ENCODE results near the gene POF1B. TPM values are rescaled to one million over a fixed set of nuclear protein-coding genes. Genes with fewer than 3 reads are reported as not detected.

The POF1B gene
- total and polyA plus RNA-seq, 2 of the 4 experiments (the other 2 are of a cell fraction) = not detected

DNA sequence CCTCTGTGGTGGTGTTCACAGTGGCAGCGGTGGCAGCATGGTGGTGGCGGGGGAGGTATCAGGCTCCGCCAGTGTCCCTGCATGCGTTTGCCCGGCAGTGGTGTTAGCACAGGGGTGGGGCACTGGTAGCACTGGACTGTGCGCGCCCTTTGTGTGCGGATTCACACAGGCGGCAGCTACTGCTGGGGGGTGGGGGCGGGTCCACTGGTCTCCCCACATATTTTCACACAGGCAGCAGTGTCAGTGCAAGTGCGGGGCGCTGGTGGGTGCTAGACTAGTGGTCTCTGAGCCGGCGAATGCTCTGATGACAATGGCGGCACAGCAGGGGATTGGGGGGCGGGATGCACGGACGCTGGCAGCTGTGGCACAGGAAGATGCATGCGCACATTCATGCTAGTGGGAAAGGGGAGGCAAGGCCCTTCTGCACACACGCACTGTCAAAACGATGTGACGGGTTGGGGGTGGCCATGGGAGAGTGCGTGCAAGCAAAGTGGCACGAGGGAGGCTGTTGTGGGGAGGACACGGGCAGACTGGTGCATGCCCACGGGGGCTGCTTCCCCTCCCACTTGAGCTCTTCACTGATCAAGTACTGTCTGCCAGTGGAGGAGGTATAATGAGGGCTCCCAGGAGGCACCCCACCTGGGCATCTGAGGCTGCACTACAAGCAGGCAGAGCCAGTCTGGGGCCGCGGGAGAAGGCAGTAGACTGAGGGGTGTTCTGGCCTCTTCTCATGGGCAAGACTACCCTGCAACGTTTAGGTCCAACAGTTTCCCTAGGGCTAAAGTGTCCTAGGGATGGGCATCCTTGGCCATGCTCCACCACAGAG, 53.0 kb downstream of the POF1B start:
- intact Hi-C loops (cut with micrococcal nuclease) = no loop called here

More for the DNA sequence above, 53.0 kb downstream of the POF1B start:
- Histone ChIP-seq H3K9me3 (ENCODE audit: control insufficient read depth, insufficient read depth, low read length) (no peaks in the 10 kb centered on the region), H2BK20ac (ENCODE audit: low read depth, low read length) (no peak overlapping the region), H3K4me2 (ENCODE audit: low read depth, low read length) (no peak overlapping the region), H3K4me1 (ENCODE audit: control insufficient read depth, insufficient read depth, low read length) (no peaks in the 10 kb centered on the region), H3K23ac (ENCODE audit: low read depth, low read length) (no peak overlapping the region), H4K8ac (ENCODE audit: low read depth in 2 of 2, low read length in 2 of 2) (no peak overlapping the region), H3K79me1 (ENCODE audit: low read depth in 1 of 2, low read length in 2 of 2) (no peaks in the 10 kb centered on the region), H3K18ac (ENCODE audit: low read depth, low read length) (no peak overlapping the region), H3K4ac (ENCODE audit: low read depth, low read length) (no peak overlapping the region), H4K91ac (ENCODE audit: insufficient read depth, low read depth, low read length) (no peak overlapping the region), H3K4me3 (ENCODE audit: insufficient read depth, low read depth, low read length) (no peak overlapping the region), H3K9me1 (ENCODE audit: insufficient read depth, low read length) (no peaks in the 10 kb centered on the region), H3K27me3 (ENCODE audit: control insufficient read depth, insufficient read depth, low read length) (no peaks in the 10 kb centered on the region), H3K27ac (ENCODE audit: insufficient read depth, low read length) (no peak overlapping the region), H3K36me3 (ENCODE audit: control insufficient read depth, insufficient read depth, low read length) (no peaks in the 10 kb centered on the region), H2AK9ac (replicated peaks; ENCODE audit: low read depth, low read length, poor library complexity) (no peak overlapping the region), H2BK15ac (ENCODE audit: low read depth, low read length) (no peak overlapping the region), H2AK5ac (ENCODE audit: low read depth, low read length) (no peak overlapping the region), H2BK5ac (ENCODE audit: low read depth, low read length, poor library complexity, severe bottlenecking) (no peak overlapping the region), H3K56ac (ENCODE audit: extremely low read depth, insufficient read depth, low read length) (no peak overlapping the region), H3K14ac (replicated peaks; ENCODE audit: low read depth, low read length) (no peak overlapping the region), H2AFZ (replicated peaks; ENCODE audit: low read length, poor library complexity) (no peak overlapping the region), H3K9ac (ENCODE audit: low read depth, low read length) (no peak overlapping the region), H2BK120ac (ENCODE audit: low read depth, low read length) (no peak overlapping the region), H4K20me1 (ENCODE audit: insufficient read depth, low read length) (no peaks in the 10 kb centered on the region), H4K5ac (ENCODE audit: low read depth, low read length) (no peak overlapping the region)
- TF ChIP-seq CHD1 (IDR thresholded peaks at IDR 0.05; ENCODE audit: low read depth, low read length) (no peak), SMC3 (IDR thresholded peaks at IDR 0.05; ENCODE audit: low read depth, low read length) (no peak), CEBPB (IDR thresholded peaks at IDR 0.05; ENCODE audit: low read depth, low read length) (no peak), NFE2L2 (IDR thresholded peaks at IDR 0.05; ENCODE audit: low read depth, low read length) (no peak), MXI1 (IDR thresholded peaks at IDR 0.05; ENCODE audit: borderline replicate concordance, low read depth, low read length) (no peak), RAD21 (IDR thresholded peaks at IDR 0.05; ENCODE audit: low read length) (no peak), RFX5 (IDR thresholded peaks at IDR 0.05; ENCODE audit: low read depth, low read length) (no peak), MAFK (IDR thresholded peaks at IDR 0.05; ENCODE audit: low read depth, low read length) (no peak), POLR2A (IDR thresholded peaks at IDR 0.05; ENCODE audit: low read depth, low read length) (no peak), FOS (IDR thresholded peaks at IDR 0.05; ENCODE audit: low read depth, low read length) (no peak), BHLHE40 (IDR thresholded peaks at IDR 0.05; ENCODE audit: low read depth, low read length) (no peak)
- TF ChIP-seq, protein P1, sequence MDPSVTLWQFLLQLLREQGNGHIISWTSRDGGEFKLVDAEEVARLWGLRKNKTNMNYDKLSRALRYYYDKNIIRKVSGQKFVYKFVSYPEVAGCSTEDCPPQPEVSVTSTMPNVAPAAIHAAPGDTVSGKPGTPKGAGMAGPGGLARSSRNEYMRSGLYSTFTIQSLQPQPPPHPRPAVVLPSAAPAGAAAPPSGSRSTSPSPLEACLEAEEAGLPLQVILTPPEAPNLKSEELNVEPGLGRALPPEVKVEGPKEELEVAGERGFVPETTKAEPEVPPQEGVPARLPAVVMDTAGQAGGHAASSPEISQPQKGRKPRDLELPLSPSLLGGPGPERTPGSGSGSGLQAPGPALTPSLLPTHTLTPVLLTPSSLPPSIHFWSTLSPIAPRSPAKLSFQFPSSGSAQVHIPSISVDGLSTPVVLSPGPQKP (IDR thresholded peaks at IDR 0.05; ENCODE audit: borderline replicate concordance, low read depth, low read length) = no peak
- TF ChIP-seq, protein P2, sequence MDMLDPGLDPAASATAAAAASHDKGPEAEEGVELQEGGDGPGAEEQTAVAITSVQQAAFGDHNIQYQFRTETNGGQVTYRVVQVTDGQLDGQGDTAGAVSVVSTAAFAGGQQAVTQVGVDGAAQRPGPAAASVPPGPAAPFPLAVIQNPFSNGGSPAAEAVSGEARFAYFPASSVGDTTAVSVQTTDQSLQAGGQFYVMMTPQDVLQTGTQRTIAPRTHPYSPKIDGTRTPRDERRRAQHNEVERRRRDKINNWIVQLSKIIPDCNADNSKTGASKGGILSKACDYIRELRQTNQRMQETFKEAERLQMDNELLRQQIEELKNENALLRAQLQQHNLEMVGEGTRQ (IDR thresholded peaks at IDR 0.05; ENCODE audit: low read depth, low read length) = no peak
- TF ChIP-seq, protein P3, sequence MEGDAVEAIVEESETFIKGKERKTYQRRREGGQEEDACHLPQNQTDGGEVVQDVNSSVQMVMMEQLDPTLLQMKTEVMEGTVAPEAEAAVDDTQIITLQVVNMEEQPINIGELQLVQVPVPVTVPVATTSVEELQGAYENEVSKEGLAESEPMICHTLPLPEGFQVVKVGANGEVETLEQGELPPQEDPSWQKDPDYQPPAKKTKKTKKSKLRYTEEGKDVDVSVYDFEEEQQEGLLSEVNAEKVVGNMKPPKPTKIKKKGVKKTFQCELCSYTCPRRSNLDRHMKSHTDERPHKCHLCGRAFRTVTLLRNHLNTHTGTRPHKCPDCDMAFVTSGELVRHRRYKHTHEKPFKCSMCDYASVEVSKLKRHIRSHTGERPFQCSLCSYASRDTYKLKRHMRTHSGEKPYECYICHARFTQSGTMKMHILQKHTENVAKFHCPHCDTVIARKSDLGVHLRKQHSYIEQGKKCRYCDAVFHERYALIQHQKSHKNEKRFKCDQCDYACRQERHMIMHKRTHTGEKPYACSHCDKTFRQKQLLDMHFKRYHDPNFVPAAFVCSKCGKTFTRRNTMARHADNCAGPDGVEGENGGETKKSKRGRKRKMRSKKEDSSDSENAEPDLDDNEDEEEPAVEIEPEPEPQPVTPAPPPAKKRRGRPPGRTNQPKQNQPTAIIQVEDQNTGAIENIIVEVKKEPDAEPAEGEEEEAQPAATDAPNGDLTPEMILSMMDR (conservative IDR thresholded peaks at IDR 0.05; ENCODE audit: low read depth, low read length) = no peak
- no peak for DNase-seq
- BruUV-seq (replicated peaks) = no TSS peak
- CTCF ChIA-PET = no interaction called here
- in situ Hi-C loops (cut with MboI; ENCODE audit: low sequenced_read_pairs) (no loop called here), dilution Hi-C loops (cut with HindIII; ENCODE audit: low sequenced_read_pairs, unreplicated experiment) (no loop called here)
- POLR2A ChIA-PET (ENCODE audit: unreplicated experiment) = no interaction called here
- no peak for ATAC-seq (ENCODE audit: low read depth)
- WGBS, 2 experiments (ENCODE audit: extremely low coverage in 2 of 2, insufficient read length in 1 of 2) = 70% methylated on average over 10 of the region's 29 CpGs; no CpG with 5 or more reads in 1 of the 2 experiments
